T-cell (primary cell): ENCODE measurements around the gene ACOT13. TPM values are rescaled to one million over a fixed set of nuclear protein-coding genes. Genes with fewer than 3 reads are reported as not detected.
"Not testable (repeated sequence)": the region's sequence is repeated elsewhere in the genome, so short reads cannot be mapped to it uniquely, and the experiment has no call there.

Experiments used
- ATAC-seq, 4 experiments: fragments of 200-7000 bp in 3 of 4; fragments of 150-1000 bp in 1 of 4; cut with Tn5 transposase; replicated peaks in 1 of 4; 1 replicate in 3 of 4; 2 replicates in 1 of 4; pipeline ENCODE4 v1.10.0; 2021; ENCODE audit warnings: moderate library complexity in 3 of 4, mild to moderate bottlenecking in 2 of 4, moderate number of reproducible peaks in 1 of 4
- CTCF ChIA-PET, 2 donors: fragments of 300-600 bp; sonication (Branson Sonifier 250); formaldehyde crosslinking; loops; one replicate each; lab custom pipeline; 2022; ENCODE audit warnings: antibody characterized with exemption in 2 of 2; lab: Charles Lee
- POLR2A ChIA-PET, 2 donors: fragments of 300-600 bp; sonication (Branson Sonifier 250); formaldehyde crosslinking; loops; one replicate each; lab custom pipeline; 2022; ENCODE audit warnings: antibody characterized with exemption in 2 of 2; lab: Charles Lee
- DNase-seq, 35 experiments: peaks; one replicate each; pipeline versions ENCODE4 v3.0.0 to v3.0.0-alpha.2; 2013 to 2023
- H3K27ac ChIP-seq: one replicate; pipeline ENCODE4 v1.5.1; 2013; ENCODE audit warnings: low read length
- H3K27me3 ChIP-seq, 2 experiments: replicated peaks in 1 of 2; 1 replicate in 1 of 2; 2 replicates in 1 of 2; pipeline versions ENCODE4 v1.6.1 to v1.7.0; 2013; ENCODE audit warnings: low read length in 1 of 2, mixed read lengths in 1 of 2; ENCODE audit not compliant: control insufficient read depth in 2 of 2, insufficient read depth in 2 of 2; ENCODE audit errors: extremely low read depth in 1 of 2
- H3K36me3 ChIP-seq, 2 donors: 1 replicate in 1 of 2; 2 replicates in 1 of 2; pipeline versions ENCODE4 v1.6.1 to v1.7.0; 2013; ENCODE audit warnings: low read length in 1 of 2; ENCODE audit not compliant: control insufficient read depth in 2 of 2, insufficient read depth in 1 of 2; ENCODE audit errors: extremely low read depth in 1 of 2
- H3K4me1 ChIP-seq, 2 experiments: 1 replicate in 1 of 2; 2 replicates in 1 of 2; pipeline versions ENCODE4 v1.6.1 to v1.7.0; 2013; ENCODE audit warnings: low read length in 2 of 2, mixed read lengths in 1 of 2; ENCODE audit not compliant: insufficient read depth in 2 of 2, control insufficient read depth in 1 of 2; ENCODE audit errors: extremely low read depth in 1 of 2
- H3K4me3 ChIP-seq, 2 donors: 1 replicate in 1 of 2; 2 replicates in 1 of 2; pipeline versions ENCODE4 v1.5.1 to v1.7.0; 2013; ENCODE audit warnings: mild to moderate bottlenecking in 2 of 2, low read length in 1 of 2, moderate library complexity in 1 of 2; ENCODE audit not compliant: control insufficient read depth in 1 of 2; ENCODE audit errors: extremely low read depth in 1 of 2
- H3K9me3 ChIP-seq: 2 replicates; pipeline ENCODE4 v1.7.0; 2013
- H3K27ac Mint-ChIP-seq, 2 donors: one replicate each; pipeline ENCODE4 v1.8.0; 2020 to 2021; ENCODE audit warnings: mild to moderate bottlenecking in 2 of 2, mixed read lengths in 2 of 2
- H3K27me3 Mint-ChIP-seq, 2 donors: one replicate each; pipeline ENCODE4 v1.8.0; 2021 to 2022; ENCODE audit warnings: mixed read lengths in 2 of 2
- H3K36me3 Mint-ChIP-seq: one replicate; pipeline ENCODE4 v1.8.0; 2021; ENCODE audit warnings: mixed read lengths
- H3K4me1 Mint-ChIP-seq, 3 donors: one replicate each; pipeline ENCODE4 v1.8.0; 2020 to 2022; ENCODE audit warnings: mixed read lengths in 3 of 3, mild to moderate bottlenecking in 1 of 3
- H3K4me3 Mint-ChIP-seq, 3 donors: one replicate each; pipeline ENCODE4 v1.8.0; 2020 to 2022; ENCODE audit warnings: mild to moderate bottlenecking in 3 of 3, mixed read lengths in 3 of 3, moderate library complexity in 3 of 3
- H3K9me3 Mint-ChIP-seq, 3 donors: one replicate each; pipeline ENCODE4 v1.8.0; 2020 to 2022; ENCODE audit warnings: mixed read lengths in 3 of 3
- WGBS: methylation state at CpG from one replicate; pipeline ENCODE4 v1.1.5; 2013; ENCODE audit warnings: missing lambda C conversion rate; ENCODE audit not compliant: insufficient coverage; 5-methylcytosine and 5-hydroxymethylcytosine counted together
- total RNA-seq, 35 experiments: library from RNA in 6 of 35; stranded (reverse) in 6 of 35; fragments of 120-200 nt in 1 of 35; gene quantifications; one replicate each; pipeline versions ENCODE4 v1.2.1 to v1.2.4 and lab custom pipeline; 2013 to 2026

The ACOT13 gene
- total RNA-seq, 5 donors from 2014 or later (not counting 1 experiment from before 2014, with no cell fraction given), result 4.2 to 10.9 (median 9.5) TPM

GRCh38 chr6:24664046-24664987 lies 2.6 kb upstream of the ACOT13 start:
- DNase-seq (no peak), ATAC-seq (no peak)
- 91% methylated on average over 4 of the region's 7 CpGs for WGBS
- peak overlapping the region; percentile 99 to 100 (median 100) for H3K4me3 Mint-ChIP-seq
- Histone ChIP-seq H3K27ac (no peak overlapping the region), H3K27me3 (no peaks in the 10 kb centered on the region), H3K4me1 (peaks cover 20 to 24% of the 10 kb centered on the region in 2 experiments), H3K36me3 (peaks cover 3 to 30% of the 10 kb centered on the region in 2 donors), H3K9me3 (no peaks in the 10 kb centered on the region), H3K4me3 (no peak overlapping the region)
- H3K9me3 Mint-ChIP-seq, result no peaks in the 10 kb centered on the region
- H3K27ac Mint-ChIP-seq, result peak overlapping the region in 1 of 2 donors; percentile 13
- peaks cover 81 to 91% (median 86%) of the 10 kb centered on the region in 3 donors for H3K4me1 Mint-ChIP-seq
- POLR2A ChIA-PET, result interaction anchor here (0.6 to 0.8 kb wide), 5 partner anchors 16 to 517 kb away, joined by 3 to 6 read pairs (median 3); no protein-coding TSS in a partner anchor
- CTCF ChIA-PET, result interaction anchor here in 1 of 2 donors (2.9 kb wide), 1 partner anchor 83 kb away, joined by 10 read pairs; no protein-coding TSS in a partner anchor
- H3K27me3 Mint-ChIP-seq, result no peaks in the 10 kb centered on the region
- H3K36me3 Mint-ChIP-seq, result peaks cover 37% of the 10 kb centered on the region

DNA sequence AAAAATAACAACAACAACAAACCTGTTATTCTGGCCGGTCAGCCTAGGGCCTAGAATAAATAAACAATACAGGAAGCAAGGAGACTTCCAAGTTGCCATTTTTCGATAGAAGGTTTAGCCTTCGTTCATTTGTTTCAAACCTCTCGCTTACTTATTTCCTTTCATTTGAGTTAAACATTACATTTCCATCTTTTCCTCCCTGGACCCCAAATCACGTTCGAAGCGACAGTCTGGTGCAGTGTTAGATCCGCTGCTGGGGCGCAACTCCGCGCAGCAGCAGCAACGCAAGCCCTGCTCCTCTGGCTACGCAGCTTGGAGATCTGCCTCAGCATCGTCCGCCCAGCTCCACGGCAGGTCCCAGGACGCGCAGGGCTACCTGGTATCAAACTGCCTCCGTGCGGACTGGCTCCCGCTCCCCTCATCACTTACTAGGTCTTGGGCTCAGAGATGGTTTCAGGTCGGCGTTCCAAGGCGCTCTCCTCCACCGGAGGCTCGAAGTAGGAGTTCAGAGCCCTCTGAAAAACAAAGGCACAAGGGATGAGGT lies 708 bp upstream of the ACOT13 start:
- peak in 15 of 35 experiments; percentile 12 to 47 (median 25) for DNase-seq
- ChIA-PET POLR2A (interaction anchor here (0.6 to 1.2 kb wide), 6 partner anchors 11 to 81 kb away, joined by 3 to 6 read pairs (median 4); partner anchors contain the start of gene C6orf62 (in 1 of the 2)), CTCF (interaction anchor here (0.5 to 2.9 kb wide), 6 partner anchors 18 to 326 kb away, joined by 3 to 10 read pairs (median 3); no protein-coding TSS in a partner anchor)
- Mint-ChIP-seq H3K4me1 (peaks cover 74 to 76% (median 75%) of the 10 kb centered on the region in 3 donors), H3K27me3 (no peaks in the 10 kb centered on the region), H3K36me3 (peaks cover 39% of the 10 kb centered on the region), H3K9me3 (peaks cover 0 to 5% (median 5%) of the 10 kb centered on the region in 3 donors), H3K4me3 (peak overlapping the region; percentile 99 to 100 (median 100)), H3K27ac (peak overlapping the region; percentile 97)
- peaks cover 20 to 24% of the 10 kb centered on the region in 2 experiments for H3K4me1 ChIP-seq
- no peaks in the 10 kb centered on the region for H3K27me3 ChIP-seq
- H3K4me3 ChIP-seq, result peak overlapping the region; percentile 78 to 89
- peaks cover 3 to 28% of the 10 kb centered on the region in 2 donors for H3K36me3 ChIP-seq
- H3K27ac ChIP-seq, result peak overlapping the region; percentile 65
- H3K9me3 ChIP-seq, result no peaks in the 10 kb centered on the region
- WGBS, result under 1% methylated on average over 19 of the region's 26 CpGs
- ATAC-seq, result peak; percentile 33 to 52 (median 46)

DNA sequence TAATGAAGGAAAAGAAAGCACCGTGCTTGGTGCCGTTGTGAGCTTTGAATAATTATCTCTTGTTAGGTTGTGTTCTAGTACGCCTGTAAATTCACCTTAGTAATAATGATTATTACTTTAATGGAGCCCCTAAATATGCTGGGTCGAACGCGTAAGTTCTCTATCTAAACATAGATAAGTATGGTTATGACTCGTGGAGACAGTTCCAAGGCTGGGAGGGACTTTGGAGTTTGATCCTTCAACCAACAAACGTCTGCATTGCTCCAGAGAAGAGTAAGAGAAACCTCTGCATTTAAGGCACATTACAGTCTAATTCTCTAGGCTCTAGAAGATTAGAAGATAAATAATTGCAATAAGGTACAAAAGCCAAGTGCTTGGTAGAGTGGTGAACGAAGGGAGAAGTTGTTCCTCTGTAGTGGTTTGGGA lies 514 bp downstream of the ACOT13 start:
- H3K36me3 Mint-ChIP-seq, result peaks cover 30% of the 10 kb centered on the region
- no peak for ATAC-seq
- no peaks in the 10 kb centered on the region for H3K27me3 Mint-ChIP-seq
- 33% methylated on average over 1 of the region's 9 CpGs for WGBS
- Histone ChIP-seq H3K4me3 (peak overlapping the region; percentile 78 to 89), H3K27me3 (no peaks in the 10 kb centered on the region), H3K27ac (peak overlapping the region; percentile 79), H3K36me3 (peaks cover 3 to 22% of the 10 kb centered on the region in 2 donors), H3K4me1 (peaks cover 20 to 24% of the 10 kb centered on the region in 2 experiments), H3K9me3 (no peaks in the 10 kb centered on the region)
- CTCF ChIA-PET, result interaction anchor here (0.5 to 2.9 kb wide), 7 partner anchors 18 to 88 kb away, joined by 3 to 10 read pairs (median 5); no protein-coding TSS in a partner anchor
- peaks cover 63 to 64% (median 64%) of the 10 kb centered on the region in 3 donors for H3K4me1 Mint-ChIP-seq
- POLR2A ChIA-PET, result interaction anchor here in 1 of 2 donors (0.7 to 1.2 kb wide), 3 partner anchors 22 to 54 kb away, joined by 3 to 5 read pairs (median 3); no protein-coding TSS in a partner anchor
- H3K4me3 Mint-ChIP-seq, result peak overlapping the region; percentile 99 to 100 (median 100)
- H3K27ac Mint-ChIP-seq, result peak overlapping the region; percentile 97
- H3K9me3 Mint-ChIP-seq, result peaks cover 0 to 5% (median 5%) of the 10 kb centered on the region in 3 donors
- peak in 3 of 35 experiments; percentile 5 to 35 (median 5) for DNase-seq

- Histone ChIP-seq H3K4me1 (peaks cover 20 to 24% of the 10 kb centered on the region in 2 experiments), H3K36me3 (peaks cover 3 to 14% of the 10 kb centered on the region in 2 donors)
- DNase-seq, H3K4me3 ChIP-seq, H3K27me3 ChIP-seq, H3K9me3 ChIP-seq, H3K27ac ChIP-seq, POLR2A ChIA-PET, H3K27me3 Mint-ChIP-seq, CTCF ChIA-PET, ATAC-seq: not testable (repeated sequence)
- H3K27ac Mint-ChIP-seq, result peak overlapping the region in 1 of 2 donors; percentile 23
- peaks cover 0 to 10% (median 5%) of the 10 kb centered on the region in 3 donors for H3K9me3 Mint-ChIP-seq
- 96% methylated on average over 12 of the region's 18 CpGs for WGBS
- H3K4me1 Mint-ChIP-seq, result peaks cover 53 to 57% (median 55%) of the 10 kb centered on the region in 3 donors
- peaks cover 21% of the 10 kb centered on the region for H3K36me3 Mint-ChIP-seq
- H3K4me3 Mint-ChIP-seq, result peak overlapping the region; percentile 99 to 100 (median 100)
Measured at GRCh38 chr6:24668066-24668996, 1.5 kb downstream of the ACOT13 start.

DNA sequence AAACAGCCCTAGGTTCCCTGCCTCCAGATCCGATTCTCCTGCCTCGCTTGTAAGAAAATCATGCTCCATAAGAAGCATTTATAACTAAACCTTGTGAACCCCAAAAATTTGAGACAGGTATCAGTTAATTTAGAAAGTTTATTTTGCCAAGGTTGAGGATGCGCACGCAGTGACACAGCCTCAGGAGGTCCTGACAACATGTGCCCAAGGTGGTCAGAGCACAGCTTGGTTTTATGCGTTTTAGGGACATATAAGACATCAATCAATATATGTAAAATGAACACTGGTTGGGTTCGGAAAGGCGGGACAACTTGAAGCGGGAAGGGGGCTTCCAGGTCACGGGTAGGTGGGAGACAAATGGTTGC lies 2.1 kb downstream of the ACOT13 start:
- no peaks in the 10 kb centered on the region for H3K9me3 ChIP-seq
- CTCF ChIA-PET, result no interaction called here
- Mint-ChIP-seq H3K27me3 (no peaks in the 10 kb centered on the region), H3K4me1 (peaks cover 47 to 50% (median 48%) of the 10 kb centered on the region in 3 donors), H3K36me3 (peaks cover 14% of the 10 kb centered on the region), H3K4me3 (peak overlapping the region in 2 of 3 donors; percentile 18 to 99), H3K9me3 (peaks cover 0 to 10% (median 5%) of the 10 kb centered on the region in 3 donors), H3K27ac (peak overlapping the region in 1 of 2 donors; percentile 23)
- no peaks in the 10 kb centered on the region for H3K27me3 ChIP-seq
- DNase-seq (no peak), ATAC-seq (no peak)
- H3K4me3 ChIP-seq, result no peak overlapping the region
- peaks cover 20% of the 10 kb centered on the region in 2 experiments for H3K4me1 ChIP-seq
- peaks cover 3 to 9% of the 10 kb centered on the region in 2 donors for H3K36me3 ChIP-seq
- no peak overlapping the region for H3K27ac ChIP-seq
- WGBS, result 100% methylated on average over 1 of the region's 9 CpGs
- POLR2A ChIA-PET, result no interaction called here
